GM18951 (cell line): ENCODE data around the gene HCN4.

Source experiments
- POLR2A ChIP-seq: IDR thresholded peaks from 4 replicates; pipeline ENCODE4 v1.6.1; 2011; ENCODE audit warnings: mild to moderate bottlenecking; ENCODE audit not compliant: insufficient read length, insufficient read depth; ENCODE audit errors: extremely low read depth
- in situ Hi-C: fragments of 300-500 bp; cut with MboI; formaldehyde crosslinking; loops from one replicate; pipeline ENCODE4 v1.12.0; 2022; ENCODE audit warnings: low sequenced_read_pairs, mixed read lengths, inconsistent platforms; ENCODE audit not compliant: unreplicated experiment

HCN4 gene

GRCh38 chr15:73388256-73388781 is 19.6 kb upstream of the HCN4 start:
- in situ Hi-C loops: no loop called here
- TF ChIP-seq POLR2A: no peak

- in situ Hi-C loops: no loop called here
- TF ChIP-seq POLR2A: no peak
These were observed 18.9 kb upstream of the HCN4 start for GRCh38 chr15:73387507-73388255.

GRCh38 chr15:73386886-73387506 is 18.2 kb upstream of the HCN4 start:
- in situ Hi-C loops: no loop called here
- no peak for TF ChIP-seq POLR2A

- no peak for TF ChIP-seq POLR2A
- in situ Hi-C loops: no loop called here
These were observed 17.5 kb upstream of the HCN4 start for GRCh38 chr15:73386238-73386637.

GRCh38 chr15:73385205-73385604 is 16.4 kb upstream of the HCN4 start:
- in situ Hi-C loops: no loop called here
- TF ChIP-seq POLR2A: no peak

- in situ Hi-C loops: no loop called here
- no peak for TF ChIP-seq POLR2A
These were observed 14.8 kb upstream of the HCN4 start for GRCh38 chr15:73383310-73384189.

GRCh38 chr15:73382115-73382514 is 13.4 kb upstream of the HCN4 start:
- TF ChIP-seq POLR2A: no peak
- in situ Hi-C loops: no loop called here

GRCh38 chr15:73380661-73381060 is 11.9 kb upstream of the HCN4 start:
- no peak for TF ChIP-seq POLR2A
- in situ Hi-C loops: no loop called here

- in situ Hi-C loops: no loop called here
- no peak for TF ChIP-seq POLR2A
These were observed 9.3 kb upstream of the HCN4 start for GRCh38 chr15:73378089-73378488.

- in situ Hi-C loops: no loop called here
- TF ChIP-seq POLR2A: no peak
These were observed 7.1 kb upstream of the HCN4 start for GRCh38 chr15:73375755-73376305.

- in situ Hi-C loops: no loop called here
- TF ChIP-seq POLR2A: no peak
These were observed 6.3 kb upstream of the HCN4 start for GRCh38 chr15:73375012-73375411.

GRCh38 chr15:73374604-73375003 is 5.8 kb upstream of the HCN4 start:
- TF ChIP-seq POLR2A: no peak
- in situ Hi-C loops: no loop called here

- in situ Hi-C loops: no loop called here
- TF ChIP-seq POLR2A: no peak
These were observed 4.5 kb upstream of the HCN4 start for GRCh38 chr15:73373221-73373620.
